Hepatocyte (in vitro differentiated cells): ENCODE results near the gene ARFGAP1. TPM values are rescaled to one million over a fixed set of nuclear protein-coding genes. Genes with fewer than 3 reads are reported as not detected.

Experiments
- DNase-seq: peaks from one replicate; pipeline ENCODE4 v3.0.0-alpha.2; 2016; ENCODE audit warnings: low spot score
- H2AFZ ChIP-seq: fragments of 200-600 bp; sonication (generic); 2 replicates; pipeline ENCODE4 v1.6.0; 2016; ENCODE audit warnings: antibody characterized with exemption, mild to moderate bottlenecking
- H3K27ac ChIP-seq: fragments of 200-600 bp; sonication (generic); 2 replicates; pipeline ENCODE4 v1.5.1; 2016; ENCODE audit warnings: mild to moderate bottlenecking
- H3K27me3 ChIP-seq: fragments of 200-600 bp; sonication (generic); 2 replicates; pipeline ENCODE4 v1.6.1; 2016
- H3K36me3 ChIP-seq: fragments of 200-600 bp; sonication (generic); replicated peaks from 2 replicates; pipeline ENCODE4 v1.5.1; 2016; ENCODE audit warnings: low read depth; ENCODE audit not compliant: insufficient read depth
- H3K4me1 ChIP-seq: fragments of 200-600 bp; sonication (generic); 2 replicates; pipeline ENCODE4 v1.5.1; 2016; ENCODE audit warnings: mild to moderate bottlenecking, moderate library complexity; ENCODE audit not compliant: insufficient read depth
- H3K4me2 ChIP-seq: fragments of 200-600 bp; sonication (generic); 2 replicates; pipeline ENCODE4 v1.6.0; 2016
- H3K4me3 ChIP-seq: fragments of 200-600 bp; sonication (generic); 2 replicates; pipeline ENCODE4 v1.5.1; 2016; ENCODE audit warnings: mild to moderate bottlenecking
- H3K79me2 ChIP-seq: fragments of 200-600 bp; sonication (generic); 2 replicates; pipeline ENCODE4 v1.6.0; 2017; ENCODE audit warnings: mild to moderate bottlenecking
- H3K9me2 ChIP-seq: fragments of 200-600 bp; sonication (generic); replicated peaks from 2 replicates; pipeline ENCODE4 v1.6.0; 2017; ENCODE audit warnings: mild to moderate bottlenecking; ENCODE audit not compliant: insufficient read depth
- H3K9me3 ChIP-seq: fragments of 200-600 bp; sonication (generic); 2 replicates; pipeline ENCODE4 v1.5.1; 2016; ENCODE audit warnings: low read depth, mild to moderate bottlenecking
- H4K20me1 ChIP-seq: fragments of 200-600 bp; sonication (generic); 2 replicates; pipeline ENCODE4 v1.6.0; 2016; ENCODE audit warnings: mild to moderate bottlenecking; ENCODE audit not compliant: insufficient read depth, poor library complexity, severe bottlenecking
- CTCF ChIP-seq: fragments of 200-600 bp; sonication (generic); IDR thresholded peaks from 2 replicates; pipeline ENCODE4 v1.5.1; 2016; ENCODE audit warnings: antibody characterized with exemption, mild to moderate bottlenecking; ENCODE audit not compliant: poor library complexity
- EZH2 ChIP-seq: fragments of 200-600 bp; sonication (generic); IDR thresholded peaks from 2 replicates; pipeline ENCODE4 v1.6.1; 2016; ENCODE audit warnings: antibody characterized with exemption, mild to moderate bottlenecking, borderline replicate concordance
- EZH2phosphoT487 ChIP-seq: fragments of 200-600 bp; sonication (generic); IDR thresholded peaks from one replicate; pipeline ENCODE4 v1.6.1; 2018; ENCODE audit warnings: antibody characterized with exemption, mild to moderate bottlenecking, low read depth, moderate library complexity; ENCODE audit not compliant: unreplicated experiment, severe bottlenecking
- WGBS: methylation state at CpG from one replicate; pipeline ENCODE4 v1.1.6; 2016; ENCODE audit warnings: low lambda C conversion rate; ENCODE audit errors: missing lambda C conversion rate; 5-methylcytosine and 5-hydroxymethylcytosine counted together
- polyA plus RNA-seq: library from polyadenylated mRNA; unstranded; fragments of >200 nt; fragmentation: Nextera tagmentation; extraction: Ambion mirVana; gene quantifications from 2 replicates; pipeline ENCODE4 v1.2.1, GENCODE V29; 2016
- total RNA-seq: library from RNA; depleted of rRNA; stranded (reverse); fragments of >200 nt; gene quantifications from 2 replicates; pipeline ENCODE4 v1.2.3, GENCODE V29; 2014

The ARFGAP1 gene
- total and polyA plus RNA-seq, 2 experiments from 2014 or later = 78.2 to 99.0 TPM

- Histone ChIP-seq H3K27ac (no peak overlapping the region), H3K79me2 (no peaks in the 10 kb centered on the region), H3K9me2 (no peaks in the 10 kb centered on the region), H3K4me2 (no peak overlapping the region), H3K27me3 (no peaks in the 10 kb centered on the region), H3K36me3 (no peaks in the 10 kb centered on the region), H3K4me3 (no peak overlapping the region), H3K9me3 (no peaks in the 10 kb centered on the region), H4K20me1 (no peaks in the 10 kb centered on the region), H2AFZ (no peak overlapping the region), H3K4me1 (peaks cover 11% of the 10 kb centered on the region)
- 75% methylated on average over 13 of the region's 13 CpGs for WGBS
- DNase-seq = no peak
- peak; percentile 10 for TF ChIP-seq CTCF
- TF ChIP-seq EZH2 = no peak
Measured at GRCh38 chr20:63228806-63229205, 43.8 kb upstream of the ARFGAP1 start.

GRCh38 chr20:63230800-63231268 is 41.8 kb upstream of the ARFGAP1 start:
- Histone ChIP-seq H3K9me2 (no peaks in the 10 kb centered on the region), H4K20me1 (no peaks in the 10 kb centered on the region), H3K36me3 (no peaks in the 10 kb centered on the region), H3K4me3 (no peak overlapping the region), H2AFZ (no peak overlapping the region), H3K9me3 (no peaks in the 10 kb centered on the region), H3K4me2 (no peak overlapping the region), H3K27me3 (no peaks in the 10 kb centered on the region), H3K79me2 (no peaks in the 10 kb centered on the region), H3K4me1 (peaks cover 13% of the 10 kb centered on the region), H3K27ac (no peak overlapping the region)
- TF ChIP-seq EZH2 (no peak), CTCF (peak; percentile 67), EZH2phosphoT487 (no peak)
- WGBS = 19% methylated on average over 17 of the region's 17 CpGs
- peak; percentile 87 for DNase-seq

- Histone ChIP-seq H3K36me3 (no peaks in the 10 kb centered on the region), H2AFZ (no peak overlapping the region), H3K9me3 (no peaks in the 10 kb centered on the region), H3K4me2 (peak overlapping the region; percentile 25), H4K20me1 (no peaks in the 10 kb centered on the region), H3K27me3 (no peaks in the 10 kb centered on the region), H3K9me2 (no peaks in the 10 kb centered on the region), H3K79me2 (no peaks in the 10 kb centered on the region), H3K4me3 (no peak overlapping the region), H3K27ac (peak overlapping the region; percentile 17), H3K4me1 (peaks cover 13% of the 10 kb centered on the region)
- peak; percentile 67 for DNase-seq
- WGBS = 43% methylated on average over 18 of the region's 18 CpGs
- TF ChIP-seq EZH2phosphoT487 (no peak), EZH2 (no peak), CTCF (no peak)
Measured at GRCh38 chr20:63232235-63233060, 40.2 kb upstream of the ARFGAP1 start.
